ENCODE data around the gene FLT1. TPM values are rescaled to one million over a fixed set of nuclear protein-coding genes. Genes with fewer than 3 reads are reported as not detected.

The FLT1 gene
- total RNA-seq, 1 experiment from 2014 or later: 0.25 TPM

- no peaks in the 10 kb centered on the region for H3K9me2 ChIP-seq (ENCODE audit: insufficient read depth)
- H3K27ac ChIP-seq (ENCODE audit: low read depth, low read length): no peak overlapping the region
- no peak overlapping the region for H2AFZ ChIP-seq (ENCODE audit: low read depth, low read length, poor library complexity, severe bottlenecking)
- no peaks in the 10 kb centered on the region for H3K79me2 ChIP-seq (ENCODE audit: insufficient read depth, low read length)
- H3K36me3 ChIP-seq (ENCODE audit: control insufficient read depth in 1 of 2, insufficient read depth in 2 of 2, low read length in 2 of 2): no peaks in the 10 kb centered on the region
- H3K27me3 ChIP-seq (ENCODE audit: insufficient read depth, low read length): no peaks in the 10 kb centered on the region
- POLR2A ChIA-PET: no interaction called here
- intact Hi-C loops (cut with micrococcal nuclease): no loop called here
- H3K9ac ChIP-seq (ENCODE audit: low read length): no peak overlapping the region
- RAD21 ChIA-PET (ENCODE audit: low non-redundant PET in 1 of 2, low total read pairs in 2 of 2, uncharacterized antibody in 2 of 2, unreplicated experiment in 2 of 2): no interaction called here
- no peak for ATAC-seq
- no peaks in the 10 kb centered on the region for H3K9me3 ChIP-seq (ENCODE audit: control insufficient read depth in 1 of 2, insufficient read depth in 1 of 2, low read depth in 1 of 2, low read length in 2 of 2)
- no peak overlapping the region for H3K4me2 ChIP-seq (ENCODE audit: low read length)
- CTCF ChIA-PET: no interaction called here
- H4K20me1 ChIP-seq (ENCODE audit: insufficient read depth): no peaks in the 10 kb centered on the region
- DNase-seq (ENCODE audit: low read depth, low spot score): no peak
- H3K4me3 ChIP-seq (replicated peaks in 1 of 2; ENCODE audit: low read depth in 1 of 2, low read length in 2 of 2): no peak overlapping the region
- no peak for TF ChIP-seq POLR2AphosphoS5 (IDR thresholded peaks at IDR 0.05; ENCODE audit: low read depth, low read length)
- TF ChIP-seq RAD21 (IDR thresholded peaks at IDR 0.05; ENCODE audit: low read depth): no peak
- no peak for TF ChIP-seq REST (IDR thresholded peaks at IDR 0.05; ENCODE audit: low read depth)
- TF ChIP-seq CBX3 (IDR thresholded peaks at IDR 0.05; ENCODE audit: low read depth): no peak
- TF ChIP-seq ZFX (IDR thresholded peaks at IDR 0.05): no peak
- no peak for TF ChIP-seq YY1 (IDR thresholded peaks at IDR 0.05; ENCODE audit: extremely low read depth, insufficient replicate concordance, low read depth, low read length)
- no peak for TF ChIP-seq CTCF (IDR thresholded peaks at IDR 0.05 in 2 of 3, conservative IDR thresholded peaks at IDR 0.05 in 1 of 3; ENCODE audit: borderline replicate concordance in 1 of 3, insufficient read depth in 1 of 3, low read depth in 2 of 3, low read length in 2 of 3)
- TF ChIP-seq TCF7L2 (IDR thresholded peaks at IDR 0.05; ENCODE audit: borderline replicate concordance, extremely low read depth, insufficient read depth, insufficient read length): no peak
- TF ChIP-seq ELF1 (IDR thresholded peaks at IDR 0.05; ENCODE audit: borderline replicate concordance, low read depth): no peak
- no peak for TF ChIP-seq EZH2 (IDR thresholded peaks at IDR 0.05)
- H3K4me1 ChIP-seq (ENCODE audit: control insufficient read depth in 1 of 2, insufficient read depth in 2 of 2, low read length in 2 of 2): no peaks in the 10 kb centered on the region
- no TSS peak for BruUV-seq (replicated peaks)
Observed at GRCh38 chr13:28421676-28422410, 73.1 kb downstream of the FLT1 start.
